H7 (cell line): ENCODE data around the gene CEACAM6. TPM values are rescaled to one million over a fixed set of nuclear protein-coding genes. Genes with fewer than 3 reads are reported as not detected.
"Not testable (repeated sequence)": the region's sequence is repeated elsewhere in the genome, so short reads cannot be mapped to it uniquely, and the experiment has no call there.

Experiments
- DNase-seq: peaks from one replicate; pipeline ENCODE4 v3.0.0; 2012
- H3K27me3 ChIP-seq: 2 replicates; pipeline ENCODE4 v1.6.0; 2011; ENCODE audit warnings: mild to moderate bottlenecking, low read length; ENCODE audit not compliant: control insufficient read depth, insufficient read depth
- H3K36me3 ChIP-seq: replicated peaks from 2 replicates; pipeline ENCODE4 v1.5.1; 2011; ENCODE audit warnings: low read length; ENCODE audit not compliant: control insufficient read depth, insufficient read depth
- H3K4me3 ChIP-seq: 2 replicates; pipeline ENCODE4 v1.5.1; 2011; ENCODE audit warnings: low read depth, mild to moderate bottlenecking, control low read depth, low read length, moderate library complexity; ENCODE audit not compliant: insufficient read depth
- total RNA-seq: library from RNA; depleted of rRNA; stranded (reverse); fragments of >200 nt; shearing (Covaris generic); gene quantifications from 2 replicates; pipeline ENCODE4 v1.2.3, GENCODE V29; 2014; rRNA removed

CEACAM6 gene
- total RNA-seq, result not detected in 2 replicates

- Histone ChIP-seq H3K36me3 (no peaks in the 10 kb centered on the region), H3K4me3 (no peak within 1 kb of the TSS), H3K27me3 (no peaks in the 10 kb centered on the region)
- no peak for DNase-seq
Measured at GRCh38 chr19:41755328-41755913, at the start of gene CEACAM6. TSS of gene CEACAM6 (plus strand) at chr19:41755530. CDS start at chr19:41755639, 109 bp downstream.

- DNase-seq, result peak; percentile 93
- Histone ChIP-seq H3K27me3 (no peaks in the 10 kb centered on the region), H3K4me3 (no peak overlapping the region; the same call in 1 of the 2 replicates)
Measured at GRCh38 chr19:41706741-41707501, 48.4 kb upstream of the CEACAM6 start.

GRCh38 chr19:41707502-41707812 is 47.9 kb upstream of the CEACAM6 start:
- Histone ChIP-seq H3K27me3 (no peaks in the 10 kb centered on the region), H3K36me3 (no peaks in the 10 kb centered on the region), H3K4me3 (no peak overlapping the region)
- DNase-seq, result peak; percentile 37

More at GRCh38 chr19:41706741-41707501, 48.4 kb upstream of the CEACAM6 start:
- no peaks in the 10 kb centered on the region for H3K36me3 ChIP-seq

- Histone ChIP-seq H3K36me3 (no peaks in the 10 kb centered on the region), H3K4me3 (no peak overlapping the region), H3K27me3 (no peaks in the 10 kb centered on the region)
- DNase-seq, result no peak
Measured at GRCh38 chr19:41707871-41708371, 47.4 kb upstream of the CEACAM6 start.

- H3K27me3 ChIP-seq, result no peaks in the 10 kb centered on the region
- no peaks in the 10 kb centered on the region for H3K36me3 ChIP-seq
- no peak within 1 kb of the TSS for H3K4me3 ChIP-seq
- no peak for DNase-seq
Measured at GRCh38 chr19:41708481-41708880, 46.8 kb upstream of the CEACAM6 start, which contains the start of gene CEACAM5. TSS of gene CEACAM5 (plus strand) at chr19:41708626. CDS start at chr19:41708732, 106 bp downstream.

GRCh38 chr19:41709516-41709915 is 45.8 kb upstream of the CEACAM6 start:
- H3K27me3 ChIP-seq, H3K4me3 ChIP-seq, DNase-seq, H3K36me3 ChIP-seq: not testable (repeated sequence)

- Histone ChIP-seq H3K27me3 (no peaks in the 10 kb centered on the region), H3K4me3 (no peak overlapping the region), H3K36me3 (no peaks in the 10 kb centered on the region)
- no peak for DNase-seq
Measured at GRCh38 chr19:41709951-41710645, 45.2 kb upstream of the CEACAM6 start.

- H3K36me3 ChIP-seq, result no peaks in the 10 kb centered on the region
- no peaks in the 10 kb centered on the region for H3K27me3 ChIP-seq
- no peak for DNase-seq
- H3K4me3 ChIP-seq, result no peak overlapping the region
Measured at GRCh38 chr19:41711376-41712261, 43.7 kb upstream of the CEACAM6 start.

GRCh38 chr19:41714598-41714997 is 40.7 kb upstream of the CEACAM6 start:
- Histone ChIP-seq H3K36me3 (no peaks in the 10 kb centered on the region), H3K4me3 (no peak overlapping the region), H3K27me3 (no peaks in the 10 kb centered on the region)
- DNase-seq, result no peak

- Histone ChIP-seq H3K36me3 (no peaks in the 10 kb centered on the region), H3K4me3 (no peak overlapping the region), H3K27me3 (no peaks in the 10 kb centered on the region)
- no peak for DNase-seq
Measured at GRCh38 chr19:41718761-41719160, 36.6 kb upstream of the CEACAM6 start.

GRCh38 chr19:41720103-41720502 is 35.2 kb upstream of the CEACAM6 start:
- DNase-seq, result no peak
- no peak overlapping the region for H3K4me3 ChIP-seq
- no peaks in the 10 kb centered on the region for H3K27me3 ChIP-seq
- H3K36me3 ChIP-seq, result no peaks in the 10 kb centered on the region

- Histone ChIP-seq H3K4me3 (no peak overlapping the region), H3K27me3 (no peaks in the 10 kb centered on the region), H3K36me3 (no peaks in the 10 kb centered on the region)
- no peak for DNase-seq
Measured at GRCh38 chr19:41726493-41726892, 28.8 kb upstream of the CEACAM6 start.

- Histone ChIP-seq H3K27me3 (no peaks in the 10 kb centered on the region), H3K4me3 (no peak overlapping the region), H3K36me3 (no peaks in the 10 kb centered on the region)
- DNase-seq, result no peak
Measured at GRCh38 chr19:41734156-41734555, 21.2 kb upstream of the CEACAM6 start.

- Histone ChIP-seq H3K27me3 (no peaks in the 10 kb centered on the region), H3K36me3 (no peaks in the 10 kb centered on the region), H3K4me3 (no peak overlapping the region)
- DNase-seq, result no peak
Measured at GRCh38 chr19:41734585-41734984, 20.7 kb upstream of the CEACAM6 start.
